Loucy (cell line): ENCODE data around the gene COL5A1.

Source experiments
- H2AFZ ChIP-seq: fragments of 200-600 bp; sonication (generic); 2 replicates; pipeline ENCODE4 v1.6.0; 2016; ENCODE audit warnings: antibody characterized with exemption, mild to moderate bottlenecking, low read length, moderate library complexity
- H3F3A ChIP-seq: fragments of 200-600 bp; 2 replicates; pipeline ENCODE4 v1.6.0; 2016; ENCODE audit warnings: antibody characterized with exemption, low read depth, mild to moderate bottlenecking
- H3K27me3 ChIP-seq: fragments of 200-600 bp; sonication (generic); 2 replicates; pipeline ENCODE4 v1.6.1; 2014; ENCODE audit warnings: low read length, mild to moderate bottlenecking; ENCODE audit not compliant: insufficient read depth, poor library complexity, severe bottlenecking
- H3K36me3 ChIP-seq: fragments of 200-600 bp; sonication (generic); 2 replicates; pipeline ENCODE4 v1.6.1; 2016; ENCODE audit warnings: low read length; ENCODE audit not compliant: insufficient read depth
- H3K4me1 ChIP-seq: fragments of 200-600 bp; sonication (generic); 2 replicates; pipeline ENCODE4 v1.5.1; 2014; ENCODE audit warnings: low read length, mild to moderate bottlenecking; ENCODE audit not compliant: insufficient read depth, poor library complexity, severe bottlenecking
- H3K4me2 ChIP-seq: fragments of 200-600 bp; sonication (generic); 2 replicates; pipeline ENCODE4 v1.6.0; 2014; ENCODE audit warnings: antibody characterized with exemption, low read length, low read depth, mild to moderate bottlenecking; ENCODE audit not compliant: poor library complexity, severe bottlenecking
- H3K4me3 ChIP-seq: fragments of 200-600 bp; sonication (generic); 2 replicates; pipeline ENCODE4 v1.5.1; 2014; ENCODE audit warnings: low read length, mild to moderate bottlenecking, mixed read lengths; ENCODE audit not compliant: poor library complexity, severe bottlenecking
- H3K79me2 ChIP-seq: fragments of 200-600 bp; sonication (generic); 2 replicates; pipeline ENCODE4 v1.6.1; 2014; ENCODE audit warnings: low read length; ENCODE audit not compliant: insufficient read depth
- H3K9ac ChIP-seq: fragments of 200-600 bp; sonication (generic); 2 replicates; pipeline ENCODE4 v1.6.0; 2014; ENCODE audit warnings: mild to moderate bottlenecking, low read depth, low read length, moderate library complexity; ENCODE audit not compliant: poor library complexity, severe bottlenecking
- H3K9me2 ChIP-seq: fragments of 200-600 bp; sonication (generic); replicated peaks from 2 replicates; pipeline ENCODE4 v1.6.1; 2016; ENCODE audit warnings: low read depth, low read length, mixed read lengths
- H3K9me3 ChIP-seq: fragments of 200-600 bp; sonication (generic); 2 replicates; pipeline ENCODE4 v1.6.1; 2014; ENCODE audit warnings: mild to moderate bottlenecking, antibody characterized with exemption, low read length, low read depth; ENCODE audit not compliant: insufficient read depth
- H4K20me1 ChIP-seq: fragments of 200-600 bp; sonication (generic); 2 replicates; pipeline ENCODE4 v1.6.0; 2014; ENCODE audit warnings: antibody characterized with exemption, low read length, mild to moderate bottlenecking; ENCODE audit not compliant: insufficient read depth, poor library complexity, severe bottlenecking
- EZH2phosphoT487 ChIP-seq: fragments of 200-600 bp; IDR thresholded peaks from 2 replicates; pipeline ENCODE4 v1.6.1; 2018; ENCODE audit warnings: antibody characterized with exemption, mild to moderate bottlenecking, moderate library complexity, borderline replicate concordance
- TF ChIP-seq, protein P1 (sequence below): fragments of 200-600 bp; sonication (generic); conservative IDR thresholded peaks from 2 replicates; pipeline ENCODE4 v1.5.1; 2014; ENCODE audit warnings: mild to moderate bottlenecking, antibody characterized with exemption, low read length

The COL5A1 gene

DNA sequence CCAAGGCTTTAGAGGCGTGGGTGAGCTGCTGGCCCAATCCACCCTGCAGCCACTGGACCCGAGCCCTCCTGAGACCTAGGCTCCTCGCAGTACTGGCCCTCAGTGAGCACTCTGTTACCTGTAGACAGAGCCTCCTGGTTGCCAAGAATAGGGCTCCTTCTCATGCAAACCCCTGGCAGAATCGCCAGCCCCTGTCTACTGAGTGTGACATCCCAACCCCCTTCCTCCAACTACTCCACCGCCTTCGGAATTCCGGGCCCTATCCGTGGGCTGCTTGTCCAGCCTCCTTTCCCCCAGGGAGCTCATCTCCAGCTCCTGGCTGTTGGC is 23.8 kb upstream of the COL5A1 start:
- Histone ChIP-seq H3K4me3 (no peak overlapping the region), H3K27me3 (no peaks in the 10 kb centered on the region), H3K36me3 (no peaks in the 10 kb centered on the region), H3K79me2 (no peaks in the 10 kb centered on the region), H3K9ac (no peak overlapping the region), H2AFZ (no peak overlapping the region), H3K9me2 (no peaks in the 10 kb centered on the region), H3K9me3 (peaks cover 5% of the 10 kb centered on the region), H3K4me2 (no peak overlapping the region), H3F3A (no peaks in the 10 kb centered on the region), H3K4me1 (no peaks in the 10 kb centered on the region), H4K20me1 (no peaks in the 10 kb centered on the region)
- no peak for TF ChIP-seq EZH2phosphoT487
- TF ChIP-seq, protein P1, sequence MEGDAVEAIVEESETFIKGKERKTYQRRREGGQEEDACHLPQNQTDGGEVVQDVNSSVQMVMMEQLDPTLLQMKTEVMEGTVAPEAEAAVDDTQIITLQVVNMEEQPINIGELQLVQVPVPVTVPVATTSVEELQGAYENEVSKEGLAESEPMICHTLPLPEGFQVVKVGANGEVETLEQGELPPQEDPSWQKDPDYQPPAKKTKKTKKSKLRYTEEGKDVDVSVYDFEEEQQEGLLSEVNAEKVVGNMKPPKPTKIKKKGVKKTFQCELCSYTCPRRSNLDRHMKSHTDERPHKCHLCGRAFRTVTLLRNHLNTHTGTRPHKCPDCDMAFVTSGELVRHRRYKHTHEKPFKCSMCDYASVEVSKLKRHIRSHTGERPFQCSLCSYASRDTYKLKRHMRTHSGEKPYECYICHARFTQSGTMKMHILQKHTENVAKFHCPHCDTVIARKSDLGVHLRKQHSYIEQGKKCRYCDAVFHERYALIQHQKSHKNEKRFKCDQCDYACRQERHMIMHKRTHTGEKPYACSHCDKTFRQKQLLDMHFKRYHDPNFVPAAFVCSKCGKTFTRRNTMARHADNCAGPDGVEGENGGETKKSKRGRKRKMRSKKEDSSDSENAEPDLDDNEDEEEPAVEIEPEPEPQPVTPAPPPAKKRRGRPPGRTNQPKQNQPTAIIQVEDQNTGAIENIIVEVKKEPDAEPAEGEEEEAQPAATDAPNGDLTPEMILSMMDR = no peak

DNA sequence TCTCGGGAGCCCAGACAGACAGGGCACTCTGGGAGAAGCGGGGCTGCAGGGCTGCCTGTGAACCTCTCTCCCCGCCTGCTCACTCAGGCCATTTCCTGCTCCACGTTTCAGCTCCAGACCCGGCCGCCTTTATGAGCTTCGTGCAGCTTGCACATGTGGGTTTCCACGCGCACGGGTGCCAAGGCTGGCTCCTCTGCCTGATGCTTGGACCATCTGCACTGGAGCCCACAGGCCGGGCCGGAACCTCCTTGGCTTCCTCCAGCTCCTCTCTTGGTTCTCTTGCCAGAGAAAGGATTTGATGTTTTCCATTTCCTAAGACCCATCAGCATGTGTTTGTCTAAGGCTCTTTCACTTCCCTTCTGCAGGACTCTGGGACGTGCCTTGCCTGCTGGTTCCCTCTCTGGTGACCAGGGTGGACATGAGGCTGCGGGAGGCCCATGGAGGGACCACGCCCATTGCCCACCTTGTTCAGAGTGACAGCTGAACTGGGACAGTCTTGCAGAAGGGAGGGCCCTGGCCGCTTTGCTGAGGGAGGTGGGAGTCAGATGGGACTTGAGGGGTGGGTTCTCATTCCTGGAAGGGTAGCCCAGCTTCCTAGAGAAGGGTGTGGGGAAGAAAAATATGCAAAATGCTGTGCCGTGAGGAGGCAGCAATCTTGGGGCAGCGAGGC is 23.3 kb upstream of the COL5A1 start:
- Histone ChIP-seq H3K9me3 (peaks cover 5% of the 10 kb centered on the region), H3K4me3 (no peak overlapping the region)

DNA sequence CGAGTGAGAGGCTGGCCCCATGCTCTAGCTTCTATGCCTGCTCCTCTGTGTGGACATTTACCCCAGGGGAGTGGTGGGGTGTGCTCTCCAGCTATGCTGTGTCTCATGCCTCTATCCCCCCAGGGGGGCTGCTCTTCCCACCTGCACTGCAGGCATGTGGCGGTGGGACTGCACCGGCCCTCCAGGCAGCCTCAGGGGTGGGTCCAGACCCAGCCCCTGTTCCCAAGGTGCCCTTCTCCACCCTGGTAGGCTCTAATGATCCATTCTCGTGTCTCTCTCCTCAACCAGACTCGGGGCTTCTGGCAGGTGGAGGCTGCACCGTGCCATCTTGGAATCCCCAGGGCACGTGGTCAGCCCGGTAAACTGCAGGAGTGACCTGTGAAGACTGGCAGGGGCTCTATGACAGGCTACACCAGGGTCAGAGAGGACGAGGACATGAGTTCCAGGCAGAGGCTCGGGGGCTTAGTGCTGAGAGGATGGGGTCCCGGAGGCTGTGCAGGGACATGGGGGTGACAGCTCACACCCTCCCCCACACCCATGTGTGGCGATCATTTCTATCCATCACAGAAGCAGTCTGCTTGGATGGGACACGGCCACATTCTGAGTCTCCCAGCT is 22.7 kb upstream of the COL5A1 start:
- no peaks in the 10 kb centered on the region for H3K27me3 ChIP-seq
- no peaks in the 10 kb centered on the region for H3K4me1 ChIP-seq
- no peak overlapping the region for H3K4me2 ChIP-seq
- H3K9ac ChIP-seq = no peak overlapping the region
- peaks cover 4% of the 10 kb centered on the region for H3K9me3 ChIP-seq
- no peak overlapping the region for H2AFZ ChIP-seq
- H3K36me3 ChIP-seq = no peaks in the 10 kb centered on the region
- no peak overlapping the region for H3K4me3 ChIP-seq
- H4K20me1 ChIP-seq = no peaks in the 10 kb centered on the region
- no peaks in the 10 kb centered on the region for H3K9me2 ChIP-seq
- no peaks in the 10 kb centered on the region for H3F3A ChIP-seq
- TF ChIP-seq EZH2phosphoT487 = no peak
- TF ChIP-seq, protein P1 = no peak
- H3K79me2 ChIP-seq = no peaks in the 10 kb centered on the region

More for the DNA sequence above, 23.3 kb upstream of the COL5A1 start:
- Histone ChIP-seq H3K27me3 (no peaks in the 10 kb centered on the region), H3F3A (no peaks in the 10 kb centered on the region), H3K9ac (no peak overlapping the region), H3K79me2 (no peaks in the 10 kb centered on the region), H2AFZ (no peak overlapping the region), H3K9me2 (no peaks in the 10 kb centered on the region), H3K36me3 (no peaks in the 10 kb centered on the region), H3K4me1 (no peaks in the 10 kb centered on the region), H3K4me2 (no peak overlapping the region), H4K20me1 (no peaks in the 10 kb centered on the region)
- TF ChIP-seq EZH2phosphoT487 = no peak
- TF ChIP-seq, protein P1 = no peak
